Smooth muscle cell (in vitro differentiated cells): ENCODE measurements around the gene ATMIN. TPM values are rescaled to one million over a fixed set of nuclear protein-coding genes. Genes with fewer than 3 reads are reported as not detected.

Experiments
- DNase-seq: peaks from one replicate; lab custom pipeline; 2025; ENCODE audit not compliant: unreplicated experiment; lab: John Stamatoyannopoulos, UW
- H2AFZ ChIP-seq: fragments of 200-600 bp; sonication (generic); 2 replicates; pipeline ENCODE4 v1.6.0; 2016; ENCODE audit warnings: antibody characterized with exemption, low read depth, mild to moderate bottlenecking
- H3F3A ChIP-seq: fragments of 200-600 bp; sonication (generic); 2 replicates; pipeline ENCODE4 v1.6.0; 2017; ENCODE audit warnings: antibody characterized with exemption, low read depth
- H3K27ac ChIP-seq: fragments of 200-600 bp; sonication (generic); 2 replicates; pipeline ENCODE4 v1.5.1; 2016; ENCODE audit warnings: low read depth, mild to moderate bottlenecking
- H3K27me3 ChIP-seq: fragments of 200-600 bp; sonication (generic); 2 replicates; pipeline ENCODE4 v1.6.1; 2016; ENCODE audit warnings: low read depth, mild to moderate bottlenecking
- H3K36me3 ChIP-seq: fragments of 200-600 bp; sonication (generic); 2 replicates; pipeline ENCODE4 v1.5.1; 2016; ENCODE audit warnings: low read depth
- H3K4me1 ChIP-seq: fragments of 200-600 bp; sonication (generic); 2 replicates; pipeline ENCODE4 v1.5.1; 2016; ENCODE audit warnings: low read depth
- H3K4me2 ChIP-seq: fragments of 200-600 bp; sonication (generic); 2 replicates; pipeline ENCODE4 v1.6.0; 2016; ENCODE audit warnings: mild to moderate bottlenecking
- H3K4me3 ChIP-seq: fragments of 200-600 bp; sonication (generic); 2 replicates; pipeline ENCODE4 v1.5.1; 2016; ENCODE audit warnings: mild to moderate bottlenecking
- H3K79me2 ChIP-seq: fragments of 200-600 bp; sonication (generic); 2 replicates; pipeline ENCODE4 v1.6.0; 2016; ENCODE audit warnings: low read depth, mild to moderate bottlenecking
- H3K9ac ChIP-seq: fragments of 200-600 bp; sonication (generic); 2 replicates; pipeline ENCODE4 v1.6.0; 2016; ENCODE audit warnings: low read depth
- H3K9me3 ChIP-seq: fragments of 200-600 bp; sonication (generic); replicated peaks from 2 replicates; pipeline ENCODE4 v1.5.1; 2016; ENCODE audit warnings: low read depth
- H4K20me1 ChIP-seq: fragments of 200-600 bp; sonication (generic); 2 replicates; pipeline ENCODE4 v1.6.0; 2016; ENCODE audit warnings: low read depth
- CTCF ChIP-seq: fragments of 200-600 bp; sonication (generic); IDR thresholded peaks from 2 replicates; pipeline ENCODE4 v1.5.1; 2017; ENCODE audit warnings: borderline replicate concordance, mild to moderate bottlenecking, antibody characterized with exemption; ENCODE audit not compliant: insufficient read depth, poor library complexity, severe bottlenecking
- WGBS: methylation state at CpG from one replicate; pipeline ENCODE4 v1.1.7; 2016; ENCODE audit warnings: low lambda C conversion rate; 5-methylcytosine and 5-hydroxymethylcytosine counted together
- polyA plus RNA-seq: library from polyadenylated mRNA; unstranded; fragments of >200 nt; fragmentation: Nextera tagmentation; extraction: Ambion mirVana; gene quantifications from 2 replicates; pipeline ENCODE4 v1.2.1, GENCODE V29; 2016
- total RNA-seq: library from RNA; depleted of rRNA; stranded (reverse); fragments of >200 nt; gene quantifications from 2 replicates; pipeline ENCODE4 v1.2.3, GENCODE V29; 2014

ATMIN gene
- total and polyA plus RNA-seq, 2 experiments from 2014 or later = 28.7 to 38.3 TPM

- no peaks in the 10 kb centered on the region for H3K9me3 ChIP-seq
- peak; percentile 34 for DNase-seq
- H3K36me3 ChIP-seq = no peaks in the 10 kb centered on the region
- H3K79me2 ChIP-seq = peaks cover 35% of the 10 kb centered on the region
- peak overlapping the region; percentile 1 for H3K27ac ChIP-seq
- no peaks in the 10 kb centered on the region for H3K27me3 ChIP-seq
- H3K4me2 ChIP-seq = peak overlapping the region; percentile 87
- TF ChIP-seq CTCF = no peak
- H4K20me1 ChIP-seq = peaks cover 41% of the 10 kb centered on the region
- H3F3A ChIP-seq = no peaks in the 10 kb centered on the region
- peak overlapping the region; percentile 92 for H3K4me3 ChIP-seq
- 1% methylated on average over 68 of the region's 80 CpGs for WGBS
- H3K4me1 ChIP-seq = peaks cover 16% of the 10 kb centered on the region
- H3K9ac ChIP-seq = peak overlapping the region; percentile 81
- peak overlapping the region; percentile 85 for H2AFZ ChIP-seq
Observed at GRCh38 chr16:81035975-81036750, 521 bp downstream of the ATMIN start.

GRCh38 chr16:81036751-81037350 is 1.2 kb downstream of the ATMIN start:
- Histone ChIP-seq H3K4me3 (peak overlapping the region; percentile 92), H3K4me1 (peaks cover 20% of the 10 kb centered on the region), H3F3A (no peaks in the 10 kb centered on the region), H3K36me3 (no peaks in the 10 kb centered on the region), H3K79me2 (peaks cover 35% of the 10 kb centered on the region), H3K27ac (peak overlapping the region; percentile 1), H4K20me1 (peaks cover 44% of the 10 kb centered on the region), H3K4me2 (peak overlapping the region; percentile 87), H3K27me3 (no peaks in the 10 kb centered on the region), H3K9me3 (no peaks in the 10 kb centered on the region), H2AFZ (peak overlapping the region; percentile 85), H3K9ac (peak overlapping the region; percentile 81)
- TF ChIP-seq CTCF = no peak
- no peak for DNase-seq
- WGBS = 36% methylated on average over 10 of the region's 10 CpGs

DNA sequence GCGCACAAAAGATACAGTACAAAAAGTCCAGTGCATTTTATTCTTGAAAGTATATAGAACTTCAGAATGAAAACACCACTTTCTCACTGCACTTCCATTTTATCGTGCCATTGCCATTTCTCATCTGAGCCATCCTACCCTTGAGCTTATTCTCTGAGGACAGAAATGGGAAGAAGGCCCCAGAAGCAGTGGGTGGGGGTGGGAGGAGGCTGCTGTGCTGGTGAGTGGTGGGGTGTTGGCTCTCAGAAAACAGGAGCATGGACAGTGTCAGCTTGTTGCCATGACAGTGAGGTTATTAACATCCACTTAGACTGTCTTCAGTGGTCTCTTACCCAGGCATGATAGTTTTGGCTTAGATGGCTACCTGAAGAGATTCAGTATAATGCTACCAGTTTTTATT is 4.5 kb downstream of the ATMIN start:
- 91% methylated on average over 2 of the region's 2 CpGs for WGBS
- DNase-seq = no peak
- peaks cover 35% of the 10 kb centered on the region for H3K79me2 ChIP-seq
- no peak overlapping the region for H3K27ac ChIP-seq
- peaks cover 49% of the 10 kb centered on the region for H4K20me1 ChIP-seq
- H3F3A ChIP-seq = no peaks in the 10 kb centered on the region
- no peak overlapping the region for H3K4me3 ChIP-seq
- H3K27me3 ChIP-seq = no peaks in the 10 kb centered on the region
- no peak overlapping the region for H3K9ac ChIP-seq
- H3K36me3 ChIP-seq = peaks cover 13% of the 10 kb centered on the region
- H3K4me2 ChIP-seq = no peak overlapping the region
- H3K4me1 ChIP-seq = peaks cover 20% of the 10 kb centered on the region
- no peak overlapping the region for H2AFZ ChIP-seq
- no peaks in the 10 kb centered on the region for H3K9me3 ChIP-seq
- TF ChIP-seq CTCF = no peak
